Endothelial cell (in vitro differentiated cells): ENCODE measurements around the gene RIC3. TPM values are rescaled to one million over a fixed set of nuclear protein-coding genes. Genes with fewer than 3 reads are reported as not detected.

Experiments used
- DNase-seq: peaks from one replicate; pipeline ENCODE4 v3.0.0; 2021; ENCODE audit warnings: low spot score
- H3K27ac Mint-ChIP-seq: one replicate; pipeline ENCODE4 v1.8.0; 2021; ENCODE audit warnings: mixed read lengths, inconsistent platforms; ENCODE audit not compliant: unreplicated experiment
- H3K27me3 Mint-ChIP-seq: one replicate; pipeline ENCODE4 v1.8.0; 2021; ENCODE audit warnings: mild to moderate bottlenecking, moderate library complexity, mixed read lengths, inconsistent platforms; ENCODE audit not compliant: unreplicated experiment
- H3K36me3 Mint-ChIP-seq: one replicate; pipeline ENCODE4 v1.8.0; 2021; ENCODE audit warnings: mild to moderate bottlenecking, low read depth, mixed read lengths, inconsistent platforms; ENCODE audit not compliant: unreplicated experiment
- H3K4me1 Mint-ChIP-seq: one replicate; pipeline ENCODE4 v1.8.0; 2021; ENCODE audit warnings: mild to moderate bottlenecking, mixed read lengths, inconsistent platforms; ENCODE audit not compliant: unreplicated experiment
- H3K4me3 Mint-ChIP-seq: one replicate; pipeline ENCODE4 v1.8.0; 2021; ENCODE audit warnings: mild to moderate bottlenecking, mixed read lengths, inconsistent platforms; ENCODE audit not compliant: unreplicated experiment
- H3K9me3 Mint-ChIP-seq: one replicate; pipeline ENCODE4 v1.8.0; 2021; ENCODE audit warnings: mixed read lengths, inconsistent platforms; ENCODE audit not compliant: unreplicated experiment
- CTCF ChIP-seq: fragments of 200-600 bp; sonication (generic); IDR thresholded peaks from one replicate; pipeline ENCODE4 v1.5.0; 2021; ENCODE audit warnings: antibody characterized with exemption; ENCODE audit not compliant: unreplicated experiment
- total RNA-seq: library from RNA; stranded (reverse); fragmentation: NEBNext Ultra II Directional; extraction: Animal tissue kit (Norgen Biotek cat#: 25700); gene quantifications from one replicate; pipeline ENCODE4 v1.2.1, GENCODE V29; 2021; ENCODE audit not compliant: unreplicated experiment

Gene RIC3
- total RNA-seq, 1 donor from 2014 or later: 5.6 TPM

GRCh38 chr11:8067929-8068575 is 100.8 kb downstream of the RIC3 start:
- no peak overlapping the region for H3K4me3 Mint-ChIP-seq
- H3K4me1 Mint-ChIP-seq: no peaks in the 10 kb centered on the region
- no peaks in the 10 kb centered on the region for H3K9me3 Mint-ChIP-seq
- no peak for DNase-seq
- H3K36me3 Mint-ChIP-seq: no peaks in the 10 kb centered on the region
- no peak overlapping the region for H3K27ac Mint-ChIP-seq
- TF ChIP-seq CTCF: no peak
- H3K27me3 Mint-ChIP-seq: peaks cover 7% of the 10 kb centered on the region

- H3K36me3 Mint-ChIP-seq: no peaks in the 10 kb centered on the region
- no peaks in the 10 kb centered on the region for H3K9me3 Mint-ChIP-seq
- H3K27ac Mint-ChIP-seq: no peak overlapping the region
- no peak for TF ChIP-seq CTCF
- no peak for DNase-seq
- H3K4me3 Mint-ChIP-seq: no peak overlapping the region
- H3K4me1 Mint-ChIP-seq: no peaks in the 10 kb centered on the region
- peaks cover 7% of the 10 kb centered on the region for H3K27me3 Mint-ChIP-seq
Observed at GRCh38 chr11:8067567-8067928, 101.3 kb downstream of the RIC3 start.

- Mint-ChIP-seq H3K9me3 (no peaks in the 10 kb centered on the region), H3K36me3 (no peaks in the 10 kb centered on the region), H3K4me3 (no peak overlapping the region), H3K27ac (no peak overlapping the region), H3K27me3 (peaks cover 7% of the 10 kb centered on the region), H3K4me1 (no peaks in the 10 kb centered on the region)
- no peak for DNase-seq
- TF ChIP-seq CTCF: no peak
Observed at GRCh38 chr11:8066911-8067455, 101.8 kb downstream of the RIC3 start.

GRCh38 chr11:8066036-8066910 is 102.6 kb downstream of the RIC3 start:
- Mint-ChIP-seq H3K27ac (no peak overlapping the region), H3K4me3 (no peak overlapping the region), H3K36me3 (no peaks in the 10 kb centered on the region), H3K4me1 (no peaks in the 10 kb centered on the region), H3K9me3 (no peaks in the 10 kb centered on the region), H3K27me3 (peaks cover 7% of the 10 kb centered on the region)
- DNase-seq: no peak
- no peak for TF ChIP-seq CTCF

GRCh38 chr11:8065031-8065430 is 103.8 kb downstream of the RIC3 start:
- TF ChIP-seq CTCF: no peak
- Mint-ChIP-seq H3K9me3 (no peaks in the 10 kb centered on the region), H3K4me1 (no peaks in the 10 kb centered on the region), H3K27ac (no peak overlapping the region), H3K4me3 (no peak overlapping the region), H3K36me3 (no peaks in the 10 kb centered on the region), H3K27me3 (peaks cover 5% of the 10 kb centered on the region)
- no peak for DNase-seq
